Measurements from ENCODE around the gene CREB3L1. TPM values are rescaled to one million over a fixed set of nuclear protein-coding genes. Genes with fewer than 3 reads are reported as not detected.

Gene CREB3L1
- total RNA-seq, 1 donor from 2014 or later = not detected

- Mint-ChIP-seq H3K27me3 (peaks cover 21% of the 10 kb centered on the region), H3K4me1 (peaks cover 10% of the 10 kb centered on the region), H3K4me3 (no peak overlapping the region), H3K9me3 (no peaks in the 10 kb centered on the region), H3K36me3 (ENCODE audit: low read depth) (no peaks in the 10 kb centered on the region), H3K27ac (no peak overlapping the region)
- intact Hi-C loops (cut with micrococcal nuclease) = loop anchor here (1.0 to 10.0 kb wide), 2 partner anchors 69 to 183 kb away; partner anchors contain the start of gene PHF21A
- no peak for TF ChIP-seq CTCF (IDR thresholded peaks at IDR 0.05)
- CTCF ChIA-PET = interaction anchor here (1.5 to 8.9 kb wide), 2 partner anchors 11 to 67 kb away, joined by 7 to 119 read pairs; no protein-coding TSS in a partner anchor
- POLR2A ChIA-PET = interaction anchor here (0.5 kb wide), 1 partner anchor 436 kb away, joined by 3 read pairs; no protein-coding TSS in a partner anchor
- DNase-seq (no peak), ATAC-seq (ENCODE audit: low read depth) (no peak)
Observed at GRCh38 chr11:46307785-46308341, 30.4 kb downstream of the CREB3L1 start.

- ATAC-seq (ENCODE audit: low read depth) = peak; percentile 55
- ChIA-PET POLR2A (no interaction called here), CTCF (interaction anchor here (0.9 to 8.9 kb wide), 3 partner anchors 10 to 68 kb away, joined by 3 to 119 read pairs (median 7); partner anchors contain the start of gene DGKZ)
- H3K9me3 Mint-ChIP-seq = no peaks in the 10 kb centered on the region
- no peaks in the 10 kb centered on the region for H3K36me3 Mint-ChIP-seq (ENCODE audit: low read depth)
- H3K27me3 Mint-ChIP-seq = peaks cover 24% of the 10 kb centered on the region
- peak; percentile 42 for DNase-seq
- H3K4me3 Mint-ChIP-seq = no peak overlapping the region
- TF ChIP-seq CTCF (IDR thresholded peaks at IDR 0.05) = no peak
- peaks cover 9% of the 10 kb centered on the region for H3K4me1 Mint-ChIP-seq
- H3K27ac Mint-ChIP-seq = no peak overlapping the region
- intact Hi-C loops (cut with micrococcal nuclease) = loop anchor here (1.0 to 10.0 kb wide), 2 partner anchors 70 to 184 kb away; partner anchors contain the start of gene PHF21A
Observed at GRCh38 chr11:46308631-46309419, 31.4 kb downstream of the CREB3L1 start.

- no peak for TF ChIP-seq CTCF (IDR thresholded peaks at IDR 0.05)
- peaks cover 9% of the 10 kb centered on the region for H3K4me1 Mint-ChIP-seq
- H3K36me3 Mint-ChIP-seq (ENCODE audit: low read depth) = no peaks in the 10 kb centered on the region
- no peak overlapping the region for H3K4me3 Mint-ChIP-seq
- intact Hi-C loops (cut with micrococcal nuclease) = loop anchor here (10.0 kb wide), 1 partner anchor 185 kb away; the partner anchor contains the start of gene PHF21A
- DNase-seq (no peak), ATAC-seq (ENCODE audit: low read depth) (peak; percentile 93)
- peaks cover 24% of the 10 kb centered on the region for H3K27me3 Mint-ChIP-seq
- POLR2A ChIA-PET = no interaction called here
- CTCF ChIA-PET = interaction anchor here (1.3 to 8.9 kb wide), 2 partner anchors 9 to 69 kb away, joined by 3 to 119 read pairs; no protein-coding TSS in a partner anchor
- no peak overlapping the region for H3K27ac Mint-ChIP-seq
- no peaks in the 10 kb centered on the region for H3K9me3 Mint-ChIP-seq
Observed at GRCh38 chr11:46309814-46310259, 32.4 kb downstream of the CREB3L1 start.

GRCh38 chr11:46315033-46315738 lies 37.7 kb downstream of the CREB3L1 start:
- CTCF ChIA-PET = interaction anchor here (1.0 to 5.8 kb wide), 6 partner anchors 13 to 75 kb away, joined by 3 to 38 read pairs (median 4); no protein-coding TSS in a partner anchor
- H3K27ac Mint-ChIP-seq = no peak overlapping the region

More at GRCh38 chr11:46315033-46315738, 37.7 kb downstream of the CREB3L1 start:
- ATAC-seq (ENCODE audit: low read depth) (peak; percentile 67), DNase-seq (peak; percentile 48)
- intact Hi-C loops (cut with micrococcal nuclease) = loop anchor here (1.0 kb wide), 2 partner anchors 76 to 350 kb away; no protein-coding TSS in a partner anchor
- no peaks in the 10 kb centered on the region for H3K36me3 Mint-ChIP-seq (ENCODE audit: low read depth)
- no peaks in the 10 kb centered on the region for H3K9me3 Mint-ChIP-seq
- TF ChIP-seq CTCF (IDR thresholded peaks at IDR 0.05) = peak; percentile 82
- H3K4me1 Mint-ChIP-seq = peaks cover 15% of the 10 kb centered on the region
- no peak overlapping the region for H3K4me3 Mint-ChIP-seq
- POLR2A ChIA-PET = no interaction called here
- H3K27me3 Mint-ChIP-seq = peaks cover 11% of the 10 kb centered on the region
